GM23338 (cell line): ENCODE measurements around the gene VASN. TPM values are rescaled to one million over a fixed set of nuclear protein-coding genes. Genes with fewer than 3 reads are reported as not detected.
A peak's percentile ranks its signal among the peaks of the same experiment; 100 is the strongest.

Experiments used
- ATAC-seq: fragments of 200-7000 bp; cut with Tn5 transposase; 3 replicates; pipeline ENCODE4 v1.9.1; 2020
- DNase-seq: peaks from one replicate; pipeline ENCODE4 v3.0.0-alpha.2; 2015; ENCODE audit warnings: low spot score
- H2AFZ ChIP-seq: fragments of 200-600 bp; sonication (generic); 2 replicates; pipeline ENCODE4 v1.8.0; 2016; ENCODE audit warnings: antibody characterized with exemption, mild to moderate bottlenecking, moderate library complexity
- H3F3A ChIP-seq: fragments of 200-600 bp; sonication (generic); replicated peaks from 2 replicates; pipeline ENCODE4 v1.8.0; 2017; ENCODE audit warnings: antibody characterized with exemption, mixed run types, low read depth
- H3K27ac ChIP-seq: fragments of 200-600 bp; sonication (generic); 2 replicates; pipeline ENCODE4 v1.6.1; 2016; ENCODE audit warnings: low read depth
- H3K27me3 ChIP-seq: fragments of 200-600 bp; sonication (generic); 2 replicates; pipeline ENCODE4 v1.8.0; 2016; ENCODE audit warnings: mild to moderate bottlenecking, mixed run types, moderate library complexity; ENCODE audit not compliant: insufficient read depth
- H3K36me3 ChIP-seq: fragments of 200-600 bp; sonication (generic); 2 replicates; pipeline ENCODE4 v1.8.0; 2016; ENCODE audit warnings: mild to moderate bottlenecking; ENCODE audit not compliant: insufficient read depth
- H3K4me1 ChIP-seq: fragments of 200-600 bp; sonication (generic); 2 replicates; pipeline ENCODE4 v1.8.0; 2016; ENCODE audit warnings: mild to moderate bottlenecking, moderate library complexity; ENCODE audit not compliant: insufficient read depth
- H3K4me2 ChIP-seq: fragments of 200-600 bp; sonication (generic); 2 replicates; pipeline ENCODE4 v1.7.1; 2017; ENCODE audit warnings: mixed run types
- H3K4me3 ChIP-seq: fragments of 200-600 bp; sonication (generic); 2 replicates; pipeline ENCODE4 v1.6.1; 2016; ENCODE audit warnings: mixed run types
- H3K79me2 ChIP-seq: fragments of 200-600 bp; sonication (generic); replicated peaks from 2 replicates; pipeline ENCODE4 v1.8.0; 2017; ENCODE audit warnings: mild to moderate bottlenecking; ENCODE audit not compliant: insufficient read depth
- H3K9me2 ChIP-seq: fragments of 200-600 bp; sonication (generic); 2 replicates; pipeline ENCODE4 v1.8.0; 2017; ENCODE audit not compliant: insufficient read depth
- H4K20me1 ChIP-seq: fragments of 200-600 bp; sonication (generic); replicated peaks from 2 replicates; pipeline ENCODE4 v1.8.0; 2017; ENCODE audit warnings: mild to moderate bottlenecking; ENCODE audit not compliant: insufficient read depth
- H3K27ac Mint-ChIP-seq: 2 replicates; pipeline ENCODE4 v1.8.0; 2020; ENCODE audit warnings: inconsistent platforms, mild to moderate bottlenecking, moderate library complexity, mixed read lengths
- H3K27me3 Mint-ChIP-seq: 3 replicates; pipeline ENCODE4 v1.8.0; 2022; ENCODE audit warnings: low read depth, mild to moderate bottlenecking, moderate library complexity, mixed read lengths, inconsistent platforms; ENCODE audit not compliant: insufficient read depth, poor library complexity
- H3K36me3 Mint-ChIP-seq: 3 replicates; pipeline ENCODE4 v1.8.0; 2021; ENCODE audit warnings: low read depth, mild to moderate bottlenecking, inconsistent platforms, moderate library complexity, mixed read lengths
- H3K4me1 Mint-ChIP-seq: 3 replicates; pipeline ENCODE4 v1.8.0; 2020; ENCODE audit warnings: mild to moderate bottlenecking, inconsistent platforms, mixed read lengths
- H3K4me3 Mint-ChIP-seq: 3 replicates; pipeline ENCODE4 v1.8.0; 2021; ENCODE audit warnings: moderate library complexity, mild to moderate bottlenecking, inconsistent platforms, mixed read lengths
- H3K9me3 Mint-ChIP-seq: 3 replicates; pipeline ENCODE4 v1.8.0; 2020; ENCODE audit warnings: moderate library complexity, mild to moderate bottlenecking, inconsistent platforms, mixed read lengths
- CREB1 ChIP-seq: fragments of 250-450 bp; sonication (Bioruptor Pico); IDR thresholded peaks from 2 replicates; pipeline ENCODE4 v1.5.0; 2020; ENCODE audit warnings: low read depth, mild to moderate bottlenecking, moderate library complexity
- CTCF ChIP-seq, 2 experiments: fragments of 200-600 bp in 1 of 2; sonication (generic) in 1 of 2; conservative IDR thresholded peaks; 2 replicates each; pipeline versions ENCODE4 v1.5.1 to v1.6.1; 2016 to 2017; ENCODE audit warnings: antibody characterized with exemption in 2 of 2, low read depth in 2 of 2, mild to moderate bottlenecking in 2 of 2, moderate library complexity in 1 of 2
- EZH2 ChIP-seq: fragments of 200-600 bp; sonication (generic); IDR thresholded peaks from one replicate; pipeline ENCODE4 v1.8.0; 2017; ENCODE audit warnings: antibody characterized with exemption, mild to moderate bottlenecking, low read depth; ENCODE audit not compliant: unreplicated experiment
- NANOG ChIP-seq: IDR thresholded peaks from 2 replicates; pipeline ENCODE4 v1.6.1; 2016; ENCODE audit warnings: antibody characterized with exemption, borderline replicate concordance
- POLR2AphosphoS5 ChIP-seq: IDR thresholded peaks from 2 replicates; pipeline ENCODE4 v1.6.1; 2016; ENCODE audit warnings: antibody characterized with exemption, low read depth
- REST ChIP-seq: IDR thresholded peaks from one replicate; pipeline ENCODE4 v1.6.1; 2018; ENCODE audit warnings: antibody characterized with exemption; ENCODE audit not compliant: unreplicated experiment
- STAT1 ChIP-seq: IDR thresholded peaks from one replicate; pipeline ENCODE4 v1.6.1; 2016; ENCODE audit warnings: antibody characterized with exemption; ENCODE audit not compliant: unreplicated experiment
- ZNF114 ChIP-seq: fragments of 250-450 bp; sonication (Bioruptor Pico); IDR thresholded peaks from 2 replicates; pipeline ENCODE4 v1.5.0; 2020; ENCODE audit warnings: mild to moderate bottlenecking, moderate library complexity
- ZNF331 ChIP-seq: fragments of 250-450 bp; sonication (Bioruptor Pico); IDR thresholded peaks from 2 replicates; pipeline ENCODE4 v1.5.0; 2020; ENCODE audit warnings: low read depth, mild to moderate bottlenecking, moderate library complexity
- polyA plus RNA-seq: library from polyadenylated mRNA; unstranded; fragments of >200 nt; fragmentation: Nextera tagmentation; extraction: Ambion mirVana; gene quantifications from 2 replicates; pipeline ENCODE4 v1.2.1, GENCODE V29; 2016
- total RNA-seq: library from RNA; depleted of rRNA; stranded (reverse); fragments of >200 nt; shearing (Covaris generic); gene quantifications from 2 replicates; pipeline ENCODE4 v1.2.3, GENCODE V29; 2014

Gene VASN
- total and polyA plus RNA-seq, 2 experiments from 2014 or later = 8.0 to 15.5 TPM

DNA sequence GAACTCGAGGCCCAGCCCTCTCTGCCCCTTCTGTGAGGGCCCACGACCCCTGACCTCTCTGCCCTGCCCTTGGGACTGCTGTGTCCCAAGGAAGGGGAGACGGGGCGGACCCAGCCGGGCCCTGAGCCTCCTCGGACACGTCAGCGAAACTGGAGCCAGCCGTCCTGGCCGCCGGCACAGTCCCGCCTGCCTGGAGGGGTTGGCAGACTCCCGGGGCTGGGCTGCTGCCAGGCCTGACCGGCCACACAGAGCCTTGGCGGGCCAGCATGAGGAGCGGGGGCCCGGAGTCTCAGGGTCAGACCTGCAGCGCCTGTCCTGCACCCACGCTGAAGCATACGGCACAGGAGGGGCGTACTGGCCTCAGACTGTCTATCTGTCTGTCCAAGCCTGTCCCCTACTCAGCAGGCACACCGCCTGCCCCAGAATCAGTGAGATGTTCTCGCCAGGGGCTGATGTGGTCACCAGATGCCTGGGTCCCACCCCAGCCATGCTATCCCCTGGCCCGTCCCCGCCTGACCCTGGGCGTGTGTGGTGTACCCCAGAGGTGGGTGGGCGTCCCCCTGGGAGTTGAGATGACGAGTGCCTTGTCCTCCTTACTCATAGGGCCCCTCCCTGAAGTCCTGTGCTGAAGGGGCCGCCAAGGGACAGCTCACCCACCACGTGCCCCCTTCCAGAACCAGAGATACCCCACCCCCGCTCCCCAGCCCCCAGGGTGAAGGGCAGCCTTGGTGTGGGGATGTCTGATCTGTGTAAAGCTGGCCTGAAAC, 4.7 kb downstream of the VASN start:
- no peak for DNase-seq
- Histone ChIP-seq H2AFZ (no peak overlapping the region), H3K79me2 (peaks cover 15% of the 10 kb centered on the region), H3K9me2 (no peaks in the 10 kb centered on the region), H3K4me1 (peaks cover 57% of the 10 kb centered on the region), H3K4me3 (no peak overlapping the region), H3K4me2 (no peak overlapping the region), H3K27me3 (peaks cover 3% of the 10 kb centered on the region; the same call in 1 of the 2 replicates), H3K36me3 (no peaks in the 10 kb centered on the region), H3K27ac (0 out of 2 replicates have a peak overlapping the region, but pooled peaks have one; percentile 69), H3F3A (peaks cover 14% of the 10 kb centered on the region; the same call in 1 of the 2 replicates), H4K20me1 (no peaks in the 10 kb centered on the region; the same call in 1 of the 2 replicates)
- no peak for ATAC-seq
- Mint-ChIP-seq H3K36me3 (peaks cover 3% of the 10 kb centered on the region; the same call in 2 of the 3 replicates), H3K27ac (peak overlapping the region; percentile 93; the same call in 1 of the 2 replicates), H3K4me1 (peaks cover 60% of the 10 kb centered on the region), H3K4me3 (no peak overlapping the region), H3K9me3 (no peaks in the 10 kb centered on the region), H3K27me3 (peaks cover 24% of the 10 kb centered on the region)
- TF ChIP-seq ZNF331 (CRISPR knock-in tag) = no peak
- no peak for TF ChIP-seq REST

- Histone ChIP-seq H3K27ac (peak overlapping the region; percentile 76; the same call in 1 of the 2 replicates), H3K27me3 (peaks cover 3% of the 10 kb centered on the region; the same call in 1 of the 2 replicates), H3K9me2 (no peaks in the 10 kb centered on the region), H2AFZ (no peak overlapping the region), H3F3A (0 out of 2 replicates have a peak, but pooled peaks cover 13% of the 10 kb centered on the region), H3K4me2 (peak overlapping the region; percentile 48; the same call in 1 of the 2 replicates), H3K79me2 (peaks cover 15% of the 10 kb centered on the region), H3K36me3 (no peaks in the 10 kb centered on the region), H4K20me1 (no peaks in the 10 kb centered on the region; the same call in 1 of the 2 replicates), H3K4me3 (no peak overlapping the region), H3K4me1 (peaks cover 55% of the 10 kb centered on the region)
- DNase-seq (no peak), ATAC-seq (peak; percentile 5)
- Mint-ChIP-seq H3K9me3 (no peaks in the 10 kb centered on the region), H3K27me3 (peaks cover 24% of the 10 kb centered on the region), H3K4me1 (peaks cover 60% of the 10 kb centered on the region), H3K27ac (peak overlapping the region; percentile 93), H3K4me3 (peak overlapping the region; percentile 46; the same call in 2 of the 3 replicates), H3K36me3 (peaks cover 3% of the 10 kb centered on the region; the same call in 2 of the 3 replicates)
- TF ChIP-seq POLR2AphosphoS5 = no peak
- TF ChIP-seq ZNF114 = no peak
- TF ChIP-seq CREB1 (CRISPR knock-in tag) = no peak
- TF ChIP-seq EZH2 = no peak
- TF ChIP-seq NANOG = no peak
- no peak for TF ChIP-seq REST
- TF ChIP-seq STAT1 = no peak
- no peak for TF ChIP-seq CTCF (conservative IDR thresholded peaks at IDR 0.05; ENCODE audit: low read depth in 2 of 2)
Observed at GRCh38 chr16:4376893-4377572, 5.4 kb downstream of the VASN start.
